Measurements from ENCODE around the gene NANS.
"Not testable (repeated sequence)": the region's sequence is repeated elsewhere in the genome, so short reads cannot be mapped to it uniquely, and the experiment has no call there.

Gene NANS

GRCh38 chr9:98011122-98011521 lies 45.4 kb upstream of the NANS start:
- TF ChIP-seq CTCF (IDR thresholded peaks at IDR 0.05) (no peak), ZFX (IDR thresholded peaks at IDR 0.05; ENCODE audit: borderline replicate concordance) (no peak)

GRCh38 chr9:98016137-98016680 lies 40.3 kb upstream of the NANS start:
- no peak for TF ChIP-seq CTCF (IDR thresholded peaks at IDR 0.05)

More at GRCh38 chr9:98011122-98011521, 45.4 kb upstream of the NANS start:
- H3K27ac ChIP-seq = no peak overlapping the region

GRCh38 chr9:98017306-98017705 lies 39.2 kb upstream of the NANS start:
- TF ChIP-seq ZFX (IDR thresholded peaks at IDR 0.05; ENCODE audit: borderline replicate concordance) (no peak), CTCF (IDR thresholded peaks at IDR 0.05) (no peak)
- no peak overlapping the region for H3K27ac ChIP-seq

More at GRCh38 chr9:98016137-98016680, 40.3 kb upstream of the NANS start:
- no peak overlapping the region for H3K27ac ChIP-seq

GRCh38 chr9:98018347-98018746 lies 38.2 kb upstream of the NANS start:
- 0 out of 2 replicates have a peak overlapping the region, but pooled peaks have one; percentile 4 for H3K27ac ChIP-seq
- TF ChIP-seq ZFX (IDR thresholded peaks at IDR 0.05; ENCODE audit: borderline replicate concordance) = no peak
- TF ChIP-seq CTCF (IDR thresholded peaks at IDR 0.05) = no peak

GRCh38 chr9:98019098-98019497 lies 37.4 kb upstream of the NANS start:
- H3K27ac ChIP-seq = 0 out of 2 replicates have a peak overlapping the region, but pooled peaks have one; percentile 4

GRCh38 chr9:98019869-98020268 lies 36.7 kb upstream of the NANS start:
- not testable (repeated sequence) for H3K27ac ChIP-seq

More at GRCh38 chr9:98019098-98019497, 37.4 kb upstream of the NANS start:
- no peak for TF ChIP-seq ZFX (IDR thresholded peaks at IDR 0.05; ENCODE audit: borderline replicate concordance)
- no peak for TF ChIP-seq CTCF (IDR thresholded peaks at IDR 0.05)

GRCh38 chr9:98020476-98021145 lies 35.9 kb upstream of the NANS start:
- TF ChIP-seq CTCF (IDR thresholded peaks at IDR 0.05) (no peak), ZFX (IDR thresholded peaks at IDR 0.05; ENCODE audit: borderline replicate concordance) (no peak)
- no peak overlapping the region for H3K27ac ChIP-seq
